Activated T-cell treated with anti-CD3 and anti-CD28 coated beads for 24 hours (primary cell): Measurements from ENCODE around the gene CA10.

Experiments
- DNase-seq: peaks from one replicate; pipeline ENCODE4 v3.0.0-alpha.2; 2020; ENCODE audit warnings: low read depth

The CA10 gene

DNA sequence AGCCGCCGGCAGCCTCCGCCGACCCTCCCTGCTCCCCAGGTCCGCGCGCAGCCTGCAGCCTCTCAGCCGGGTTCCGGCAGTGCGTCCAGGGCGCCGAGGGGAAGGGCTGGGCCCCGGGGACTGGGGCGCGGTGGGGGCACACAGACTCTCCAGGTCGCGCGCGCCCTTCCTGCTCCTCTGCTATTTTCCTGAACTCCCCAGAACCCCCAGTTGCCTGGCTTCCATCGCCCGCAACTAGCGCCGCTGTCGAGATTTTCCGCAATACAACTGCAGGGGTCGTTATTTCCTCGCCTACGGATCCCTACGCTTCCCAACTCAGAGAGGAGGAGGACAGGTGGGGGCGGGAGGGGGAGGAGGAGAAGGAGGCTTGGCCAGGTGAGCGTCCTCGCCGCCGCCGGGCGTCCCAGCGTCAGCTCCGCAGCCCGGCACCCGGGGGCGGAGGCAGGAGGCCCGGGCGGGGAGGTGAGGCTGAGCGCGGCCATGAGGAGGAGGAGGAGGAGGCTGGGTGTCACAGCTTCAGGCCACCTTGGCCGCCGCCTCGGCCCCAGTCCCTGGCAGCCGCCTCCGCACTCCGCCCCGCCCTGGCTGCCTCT is at the start of gene CA10:
Gene CA10, minus strand, starts transcription at position 265 of the 593 bp plus-strand sequence.
- DNase-seq, result no peak

DNA sequence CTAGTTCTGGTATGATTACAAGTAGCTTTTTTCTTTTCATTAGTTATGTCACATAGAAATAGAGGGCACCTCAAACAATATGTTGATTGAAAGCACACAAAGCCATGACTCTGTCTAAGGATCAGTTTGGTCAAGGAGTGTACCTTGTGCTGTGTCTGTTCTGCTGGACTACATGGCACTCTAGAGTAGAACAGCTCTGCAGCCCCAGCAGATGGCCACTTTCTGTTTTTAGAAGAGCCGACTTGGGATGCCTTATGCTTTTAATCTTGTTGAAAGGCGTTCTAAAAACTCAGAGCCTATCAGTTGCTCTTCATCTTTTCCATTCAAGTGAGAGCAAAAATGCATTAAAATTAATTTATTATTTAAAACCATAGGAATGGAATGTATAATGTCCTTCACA is 49.3 kb upstream of the CA10 start:
- no peak for DNase-seq

DNA sequence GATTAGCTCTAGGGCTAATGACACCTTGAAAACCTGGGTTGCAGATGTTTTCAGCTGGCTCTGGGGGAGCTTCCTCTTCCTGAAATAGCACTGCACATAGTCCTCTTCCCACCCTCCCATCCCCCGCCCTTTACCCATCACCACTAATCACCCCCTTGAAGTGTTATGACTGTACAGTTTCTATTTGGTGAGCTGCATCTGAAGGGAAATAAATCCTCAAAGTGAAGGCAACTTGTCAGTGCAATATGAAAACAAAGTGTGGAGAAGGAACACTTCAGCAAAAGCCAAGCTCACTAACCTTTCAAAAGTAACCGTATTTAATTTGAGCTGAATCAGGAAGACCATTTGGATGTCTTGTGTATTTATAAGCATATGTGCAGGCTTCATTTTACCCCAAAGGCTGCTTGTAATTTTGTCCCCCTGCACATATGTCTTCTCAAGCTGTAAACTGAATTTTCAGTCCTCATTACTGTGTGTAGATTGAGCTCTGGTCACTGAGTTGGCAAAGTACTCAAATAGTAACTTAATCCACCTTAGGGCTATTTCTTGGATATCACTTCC is 44.1 kb upstream of the CA10 start:
- DNase-seq, result no peak

GRCh38 chr17:52201767-52202519 is 43.4 kb upstream of the CA10 start:
- no peak for DNase-seq

- DNase-seq, result no peak
These were observed 33.0 kb upstream of the CA10 start for GRCh38 chr17:52191491-52191890.

DNA sequence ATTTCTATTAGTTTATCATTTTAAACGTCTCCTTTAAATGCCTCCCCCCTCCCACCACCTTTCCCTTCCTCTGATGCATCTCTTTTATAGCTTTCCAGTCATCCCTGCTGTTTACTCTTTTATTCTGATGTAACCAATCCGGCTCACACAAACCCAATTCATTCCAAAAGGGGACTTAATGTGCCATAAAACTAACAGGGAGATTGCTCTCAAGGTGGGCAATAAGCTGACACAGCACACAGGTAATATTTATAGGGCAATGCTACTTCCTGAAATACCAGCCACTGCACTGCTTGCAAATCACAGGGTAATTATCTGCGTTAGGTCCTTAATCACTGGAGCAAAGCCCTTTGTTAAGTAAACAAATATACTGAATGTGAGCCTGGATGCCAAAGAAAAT is 23.3 kb upstream of the CA10 start:
- no peak for DNase-seq

GRCh38 chr17:52178012-52178411 is 19.5 kb upstream of the CA10 start:
- no peak for DNase-seq

DNA sequence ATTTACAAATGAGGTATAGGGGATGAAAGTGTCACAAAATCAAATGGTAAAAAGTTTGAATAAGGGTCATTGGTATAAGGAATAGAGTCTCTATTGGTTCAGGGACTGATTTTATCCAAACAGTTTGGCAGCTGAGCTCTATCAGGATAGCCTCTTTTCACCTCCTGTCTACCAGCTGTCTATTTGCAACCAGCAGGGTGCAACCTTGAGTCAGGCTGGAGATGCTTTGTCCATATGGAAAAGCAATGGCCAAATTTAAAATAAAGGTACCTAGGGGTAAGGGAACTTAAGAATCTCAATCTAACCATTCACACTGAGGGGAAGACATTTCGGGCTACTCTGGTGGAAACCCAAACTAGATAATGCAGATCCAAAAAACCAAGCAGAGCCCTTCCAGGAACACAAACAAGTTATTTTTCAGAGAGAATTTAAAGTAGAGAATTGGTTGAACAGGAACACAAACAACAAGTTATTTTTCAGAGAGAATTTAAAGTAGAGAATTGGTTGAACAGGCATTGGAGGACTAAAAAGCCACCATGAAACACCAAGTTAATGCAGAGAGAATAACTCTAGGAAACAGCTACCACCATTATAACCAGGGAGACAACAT is 12.6 kb upstream of the CA10 start:
- DNase-seq, result no peak

DNA sequence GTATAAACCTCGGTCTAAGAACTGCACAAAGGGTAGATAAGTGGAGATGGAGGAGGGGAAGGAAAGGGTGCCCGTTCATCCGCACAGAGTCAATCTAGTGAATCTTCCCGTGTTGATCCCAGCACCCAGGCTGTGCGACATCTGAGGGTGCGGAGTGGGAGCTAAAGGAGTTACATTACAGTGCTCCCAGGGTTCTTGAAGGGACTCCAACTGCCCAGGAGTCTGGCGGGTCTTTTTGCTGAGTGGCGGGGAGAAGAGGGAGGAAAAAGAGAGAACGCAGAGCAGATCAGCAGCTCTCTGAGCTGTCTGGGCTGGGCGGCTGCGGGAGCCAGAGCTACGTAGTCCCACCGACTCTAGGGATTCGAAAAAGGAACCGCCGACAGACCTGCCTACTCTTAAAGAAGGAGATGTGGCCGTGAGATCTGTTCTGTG is 1.6 kb upstream of the CA10 start:
- no peak for DNase-seq

- no peak for DNase-seq
These were observed 977 bp upstream of the CA10 start for GRCh38 chr17:52159246-52160135.

DNA sequence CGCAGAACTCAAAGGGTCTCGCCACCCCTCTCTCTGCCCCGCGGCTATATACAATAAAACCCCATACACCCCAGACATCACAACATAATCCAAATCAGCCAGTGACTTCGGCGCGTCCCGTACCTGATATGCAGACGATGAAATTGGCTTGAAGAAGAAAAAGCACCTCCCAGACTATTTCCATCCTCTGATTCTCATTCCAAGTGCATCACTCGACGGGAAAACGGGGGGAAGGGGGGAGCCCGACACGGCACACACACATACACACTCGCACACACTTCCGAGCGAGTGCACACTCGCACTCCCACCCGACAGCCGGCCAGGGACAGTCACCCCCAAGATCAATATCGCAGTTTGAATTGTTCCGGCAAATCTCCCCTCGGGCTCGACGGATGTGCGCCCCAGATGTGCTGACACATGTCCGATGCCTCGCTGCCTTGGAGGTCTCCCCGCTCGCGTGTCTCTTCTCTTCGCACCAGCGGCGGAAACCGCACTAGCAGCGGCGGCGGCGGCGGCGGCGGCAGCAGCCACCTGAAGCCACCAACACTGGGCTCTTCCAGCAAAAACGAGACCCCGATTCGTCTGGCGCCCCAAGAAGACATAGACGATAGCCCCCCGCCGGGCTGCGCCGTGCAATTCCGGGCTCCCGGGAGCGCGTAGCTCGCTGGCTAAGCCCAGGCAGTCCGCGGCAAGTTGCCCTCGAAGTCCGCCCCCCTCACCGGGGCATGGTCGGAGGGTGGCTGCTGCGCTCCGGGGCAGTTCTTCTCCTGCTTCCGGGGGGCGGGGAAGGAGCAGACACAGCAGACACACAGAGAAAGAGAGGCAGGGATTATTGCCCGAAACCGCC is 688 bp downstream of the CA10 start:
- DNase-seq, result no peak

DNA sequence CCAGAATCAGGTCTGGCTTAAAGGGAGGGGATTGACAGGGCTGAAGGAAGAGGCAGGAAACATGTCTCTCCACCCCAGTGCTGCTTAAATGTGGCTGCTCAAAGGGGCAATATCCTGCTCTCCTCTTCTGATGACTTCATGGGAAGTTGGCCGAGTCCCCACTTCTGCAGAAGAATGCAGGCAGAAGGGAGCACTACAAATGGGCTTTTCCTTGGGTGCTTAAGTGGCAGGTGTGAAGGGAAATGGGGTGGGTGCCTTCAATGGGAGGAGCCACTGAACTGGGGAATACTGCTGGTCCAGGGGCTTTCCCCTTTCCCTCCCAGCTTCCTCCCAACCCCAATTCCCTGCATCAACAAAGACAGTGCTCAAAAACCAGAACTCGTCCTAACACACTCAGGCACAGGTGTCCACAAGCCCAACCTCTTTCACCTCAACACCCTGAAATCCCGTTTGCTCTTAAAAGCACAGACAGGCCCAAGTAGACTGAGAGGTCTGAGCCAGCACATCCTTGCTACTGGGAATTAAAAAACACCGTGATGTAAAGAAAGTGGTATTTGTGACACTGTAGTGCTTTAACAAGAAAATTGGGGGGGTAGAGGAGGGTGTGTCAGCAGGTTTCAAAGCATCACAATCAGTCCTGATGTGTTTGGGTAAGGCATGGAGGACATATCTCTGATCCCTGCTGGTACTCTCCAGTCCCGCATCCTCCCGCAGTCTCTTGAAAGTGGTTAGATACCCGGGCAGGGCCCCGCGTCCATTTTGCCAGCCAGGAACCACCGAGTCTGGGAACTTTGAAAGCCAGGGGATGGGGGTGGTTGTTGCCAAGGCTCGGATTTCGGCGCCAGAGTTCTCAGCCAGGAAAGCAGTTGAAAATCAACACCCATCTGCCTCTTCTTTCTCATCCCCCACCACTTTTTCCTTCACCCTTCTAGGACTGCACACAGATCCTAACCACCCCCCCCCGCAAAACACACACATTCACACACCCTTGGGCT is 1.6 kb downstream of the CA10 start:
- DNase-seq, result no peak

- no peak for DNase-seq
These were observed 3.2 kb downstream of the CA10 start for GRCh38 chr17:52155301-52155700.

- DNase-seq, result no peak
These were observed 4.0 kb downstream of the CA10 start for GRCh38 chr17:52154466-52154865.

GRCh38 chr17:52150935-52151334 is 7.6 kb downstream of the CA10 start:
- DNase-seq, result no peak

DNA sequence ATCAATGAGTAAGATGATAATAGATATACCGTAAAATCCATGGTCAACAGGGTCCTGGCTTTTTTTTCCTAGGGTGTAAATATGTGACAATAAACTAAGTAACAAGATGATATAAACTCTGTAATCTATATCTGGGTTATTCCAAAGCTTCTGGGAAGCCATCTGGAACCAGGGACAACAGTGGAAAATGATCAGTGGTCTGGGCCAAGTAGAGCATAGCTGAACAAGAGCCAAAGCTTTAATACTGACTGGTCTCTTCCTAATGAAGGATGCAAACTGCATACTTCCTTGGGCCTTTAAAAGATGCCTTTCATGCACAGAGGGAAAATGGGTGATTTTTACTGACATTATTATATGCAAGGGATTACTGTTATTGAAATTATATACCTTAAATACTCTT is 8.9 kb downstream of the CA10 start:
- no peak for DNase-seq

GRCh38 chr17:52148969-52149351 is 9.6 kb downstream of the CA10 start:
- DNase-seq, result no peak

DNA sequence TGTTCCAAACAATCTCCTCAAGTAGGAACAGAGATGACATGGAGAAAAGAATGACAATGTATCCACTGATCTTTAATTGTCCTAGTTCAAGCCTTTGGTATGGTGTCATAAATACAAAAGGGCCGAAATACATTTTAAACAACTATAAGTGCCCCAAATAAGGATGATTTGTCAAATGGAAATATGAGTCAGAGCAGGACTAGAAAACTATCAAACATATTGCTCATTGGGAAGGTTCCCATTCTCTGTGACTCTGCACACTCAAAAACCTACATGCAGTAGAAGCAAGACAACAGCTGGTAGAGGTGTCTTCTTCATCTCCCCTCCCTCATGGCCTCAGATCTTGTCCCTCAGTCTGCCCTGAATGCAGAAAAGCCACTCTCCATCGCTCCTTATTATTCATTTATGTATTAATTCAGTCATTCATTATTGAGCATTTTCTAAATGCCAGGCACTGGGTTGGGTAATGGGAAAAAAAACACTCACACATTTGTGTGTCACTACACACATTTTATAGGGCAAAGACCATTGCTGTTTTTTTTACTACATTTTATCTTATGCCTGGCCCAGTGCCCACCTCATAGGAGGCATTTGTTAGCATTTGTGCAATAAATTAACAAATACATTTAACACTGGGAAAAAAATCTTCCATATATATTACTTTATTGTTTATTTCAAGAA is 10.1 kb downstream of the CA10 start:
- DNase-seq, result no peak

- DNase-seq, result no peak
These were observed 10.6 kb downstream of the CA10 start for GRCh38 chr17:52147872-52148271.
